ENCODE measurements around the gene SLC37A1.

SLC37A1 gene

GRCh38 chr21:42582787-42583476 is 69.3 kb downstream of the SLC37A1 start:
- TF ChIP-seq CTCF (IDR thresholded peaks at IDR 0.05; ENCODE audit: unreplicated experiment in 3 of 3), result no peak
- Mint-ChIP-seq H3K27ac (no peak overlapping the region), H3K4me1 (no peaks in the 10 kb centered on the region), H3K9me3 (peaks cover 2% of the 10 kb centered on the region), H3K27me3 (ENCODE audit: low read depth) (peaks cover 14% of the 10 kb centered on the region), H3K4me3 (no peak overlapping the region), H3K36me3 (ENCODE audit: low read depth) (peaks cover 6% of the 10 kb centered on the region)

GRCh38 chr21:42583477-42584295 is 70.0 kb downstream of the SLC37A1 start:
- H3K36me3 Mint-ChIP-seq (ENCODE audit: low read depth), result no peaks in the 10 kb centered on the region

GRCh38 chr21:42584296-42584641 is 70.6 kb downstream of the SLC37A1 start:
- no peaks in the 10 kb centered on the region for H3K9me3 Mint-ChIP-seq
- TF ChIP-seq CTCF (IDR thresholded peaks at IDR 0.05; ENCODE audit: unreplicated experiment in 3 of 3), result no peak
- H3K27me3 Mint-ChIP-seq (ENCODE audit: low read depth), result peaks cover 14% of the 10 kb centered on the region
- H3K4me3 Mint-ChIP-seq, result no peak overlapping the region
- no peaks in the 10 kb centered on the region for H3K4me1 Mint-ChIP-seq
- no peak overlapping the region for H3K27ac Mint-ChIP-seq
- H3K36me3 Mint-ChIP-seq (ENCODE audit: low read depth), result no peaks in the 10 kb centered on the region

More at GRCh38 chr21:42583477-42584295, 70.0 kb downstream of the SLC37A1 start:
- Mint-ChIP-seq H3K4me3 (no peak overlapping the region), H3K27ac (no peak overlapping the region), H3K27me3 (ENCODE audit: low read depth) (peaks cover 14% of the 10 kb centered on the region), H3K9me3 (no peaks in the 10 kb centered on the region), H3K4me1 (no peaks in the 10 kb centered on the region)
- no peak for TF ChIP-seq CTCF (IDR thresholded peaks at IDR 0.05; ENCODE audit: unreplicated experiment in 3 of 3)

DNA sequence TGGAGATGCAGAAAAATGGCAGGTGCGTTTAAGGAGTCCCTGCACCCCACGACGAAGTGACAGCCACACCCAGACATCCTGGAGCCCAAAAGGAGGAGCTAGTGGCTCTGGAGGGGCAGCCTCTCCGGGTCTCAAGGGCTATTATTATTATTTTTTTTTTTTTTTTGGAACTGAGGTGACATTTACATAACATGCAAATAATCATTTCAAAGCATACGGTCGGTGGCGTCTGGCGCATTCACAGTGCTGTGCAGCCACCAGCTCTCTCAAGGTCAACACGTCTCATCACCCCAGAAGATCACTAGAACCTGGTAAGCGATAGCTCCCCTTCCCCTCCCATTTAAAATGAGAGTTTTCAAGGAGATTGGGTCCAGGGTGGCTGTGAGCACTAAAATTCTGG is 72.2 kb downstream of the SLC37A1 start:
- Mint-ChIP-seq H3K27me3 (ENCODE audit: low read depth) (peaks cover 14% of the 10 kb centered on the region), H3K36me3 (ENCODE audit: low read depth) (no peaks in the 10 kb centered on the region), H3K4me3 (no peak overlapping the region), H3K4me1 (no peaks in the 10 kb centered on the region), H3K27ac (no peak overlapping the region), H3K9me3 (no peaks in the 10 kb centered on the region)
- no peak for TF ChIP-seq CTCF (IDR thresholded peaks at IDR 0.05; ENCODE audit: unreplicated experiment in 3 of 3)

GRCh38 chr21:42586406-42586805 is 72.8 kb downstream of the SLC37A1 start:
- H3K36me3 Mint-ChIP-seq (ENCODE audit: low read depth), result no peaks in the 10 kb centered on the region
- peaks cover 14% of the 10 kb centered on the region for H3K27me3 Mint-ChIP-seq (ENCODE audit: low read depth)
- no peak overlapping the region for H3K4me3 Mint-ChIP-seq
- no peak for TF ChIP-seq CTCF (IDR thresholded peaks at IDR 0.05; ENCODE audit: unreplicated experiment in 3 of 3)
- H3K4me1 Mint-ChIP-seq, result no peaks in the 10 kb centered on the region
- H3K9me3 Mint-ChIP-seq, result no peaks in the 10 kb centered on the region
- H3K27ac Mint-ChIP-seq, result no peak overlapping the region
